ENCODE results near the gene CCL22.
"Not testable (repeated sequence)": the region's sequence is repeated elsewhere in the genome, so short reads cannot be mapped to it uniquely, and the experiment has no call there.

The CCL22 gene

DNA sequence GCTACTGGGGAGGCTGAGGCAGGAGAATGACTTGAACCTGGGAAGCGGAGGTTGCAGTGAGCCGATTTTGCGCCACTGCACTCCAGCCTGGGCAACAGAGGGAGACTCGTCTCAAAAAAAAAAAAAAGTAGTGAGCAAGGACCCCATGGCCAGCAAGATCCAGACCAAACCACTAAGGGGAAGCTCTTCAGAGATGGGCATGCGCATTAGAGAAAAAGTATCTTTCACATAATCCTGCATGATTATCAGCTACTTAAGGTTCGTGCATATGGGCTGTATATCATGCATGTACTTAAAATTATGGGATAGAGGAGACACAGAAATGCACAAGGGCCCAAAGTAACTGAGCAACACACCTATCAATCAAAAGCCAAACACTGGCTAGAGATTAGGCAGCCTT is 10.7 kb upstream of the CCL22 start:
- no peak for DNase-seq (ENCODE audit: low spot score)

DNA sequence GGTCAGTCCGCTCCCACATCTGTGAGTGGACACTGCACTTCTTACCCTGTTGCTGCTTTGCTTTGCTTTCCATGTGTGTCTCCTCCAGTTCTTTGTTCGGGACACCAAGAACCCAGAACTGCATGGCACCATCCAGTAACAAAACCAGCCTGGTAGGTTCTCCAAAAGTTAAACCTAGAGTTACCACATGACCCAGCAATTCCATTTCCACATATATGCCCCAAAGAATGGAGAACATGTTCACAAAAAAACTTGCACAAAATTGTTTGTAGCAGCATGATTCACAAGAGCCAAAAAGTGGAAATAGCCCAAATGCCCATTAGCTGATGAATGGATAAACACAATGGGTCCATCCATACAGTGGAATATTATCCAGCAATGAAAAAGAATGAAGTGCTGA is 10.3 kb upstream of the CCL22 start:
- DNase-seq (ENCODE audit: low spot score) = no peak

DNA sequence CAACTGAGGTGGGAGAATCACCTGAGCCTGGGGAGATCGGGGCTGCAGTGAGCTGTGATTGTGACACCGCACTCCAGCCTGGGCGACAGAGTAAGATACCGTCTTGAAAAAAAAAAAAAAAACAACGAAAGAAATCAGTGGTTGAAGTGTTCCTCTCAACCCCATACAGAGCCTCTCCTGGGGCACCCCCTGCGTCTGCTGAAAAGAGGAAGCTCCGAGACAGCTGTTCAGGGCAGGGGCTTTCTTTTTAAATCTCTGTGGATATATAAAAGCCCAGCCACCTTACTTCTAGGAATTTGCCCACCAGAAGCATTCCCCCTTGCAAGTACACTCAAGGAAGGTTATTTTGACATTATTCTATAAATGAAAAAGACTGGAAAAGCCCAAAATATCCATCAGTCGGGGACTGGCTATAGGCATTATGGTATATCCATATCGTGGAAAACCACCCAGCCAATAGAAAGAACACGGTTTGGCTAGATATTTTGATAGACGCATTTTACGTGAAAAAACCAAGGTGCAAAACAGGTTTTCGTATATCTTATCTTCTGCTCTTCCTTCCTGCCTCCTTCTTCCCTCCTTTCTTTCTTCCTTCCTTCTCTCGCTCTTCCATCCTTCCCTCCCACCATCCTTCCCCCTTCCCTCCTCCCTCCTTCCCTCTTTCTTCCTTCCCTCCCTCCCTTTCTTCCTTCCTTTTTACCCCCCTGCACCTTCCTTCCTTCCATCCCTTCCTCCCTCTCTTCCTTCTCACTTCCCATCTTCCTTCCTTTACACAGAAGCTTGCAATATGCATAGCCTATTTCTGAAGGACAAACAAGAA is 9.2 kb upstream of the CCL22 start:
- DNase-seq (ENCODE audit: low spot score) = no peak

GRCh38 chr16:57352636-57353047 is 5.9 kb upstream of the CCL22 start:
- DNase-seq (ENCODE audit: low spot score) = no peak

DNA sequence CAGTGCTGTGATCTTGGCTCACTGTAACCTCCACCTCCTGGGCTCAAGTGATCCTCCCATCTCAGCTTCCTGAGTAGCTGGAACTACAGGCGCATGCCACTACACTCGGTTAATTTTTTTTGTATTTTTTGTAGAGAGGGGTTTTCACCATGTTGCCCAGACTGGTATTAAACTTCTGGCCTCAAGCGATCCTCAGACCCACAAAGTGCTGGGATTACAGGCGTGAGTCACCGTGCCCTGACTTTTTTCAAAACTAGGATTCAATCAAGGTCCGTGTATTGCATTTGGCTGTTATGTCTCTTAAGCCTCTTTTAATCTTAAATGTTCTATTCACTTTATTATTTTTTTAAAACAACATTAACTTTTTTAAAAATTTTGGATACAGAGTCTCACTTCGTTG is 4.3 kb upstream of the CCL22 start:
- DNase-seq (ENCODE audit: low spot score) = no peak

DNA sequence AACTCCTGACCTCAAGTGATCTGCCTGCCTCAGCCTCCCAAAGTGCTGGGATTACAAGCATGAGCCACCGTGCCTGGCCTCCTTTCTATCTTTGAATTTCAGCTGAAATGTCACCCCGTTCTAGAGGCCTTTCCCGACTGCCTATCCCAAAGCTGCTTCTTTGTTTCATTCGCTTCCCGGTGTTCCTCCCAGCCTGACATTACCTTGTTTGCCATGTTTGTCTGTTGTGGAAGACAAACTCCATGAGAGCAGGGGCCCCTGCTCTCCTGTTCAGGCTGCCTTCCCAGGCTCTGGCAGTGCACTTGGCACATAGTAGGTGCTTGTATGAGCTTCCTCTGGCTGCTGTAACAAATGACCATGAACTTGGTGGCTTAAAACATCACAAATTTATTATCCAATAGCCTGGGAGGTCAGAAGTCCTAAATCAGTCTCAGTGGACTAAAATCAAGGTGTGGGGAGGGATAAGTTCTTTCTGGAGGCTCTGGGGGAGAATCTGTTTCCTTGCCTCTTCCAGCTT is 2.6 kb upstream of the CCL22 start:
- DNase-seq (ENCODE audit: low spot score) = no peak

DNA sequence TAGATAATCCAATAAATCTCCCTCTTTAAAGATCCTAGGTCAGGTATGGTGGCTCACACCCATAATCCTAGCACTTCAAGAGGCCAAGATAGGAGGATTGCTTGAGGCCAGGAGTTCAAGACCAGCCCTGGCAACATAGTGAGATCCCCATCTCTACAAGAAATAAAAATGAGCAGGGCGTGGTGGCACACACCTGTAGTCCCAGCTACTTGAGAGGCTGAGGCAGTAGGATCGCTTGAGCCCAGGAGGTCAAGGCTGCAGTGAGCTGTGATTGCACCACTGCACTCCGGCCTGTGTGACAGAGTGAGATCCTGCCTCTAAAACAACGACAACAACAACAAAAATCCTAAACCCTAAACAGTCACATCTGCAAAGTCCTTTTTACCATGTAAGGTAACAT is 2.0 kb upstream of the CCL22 start:
- no peak for DNase-seq (ENCODE audit: low spot score)

GRCh38 chr16:57357330-57358085 is 1.1 kb upstream of the CCL22 start:
- DNase-seq (ENCODE audit: low spot score) = no peak

- no peak for DNase-seq (ENCODE audit: low spot score)
Measured at GRCh38 chr16:57358086-57358420, 530 bp upstream of the CCL22 start.

GRCh38 chr16:57360321-57360935 is 1.8 kb downstream of the CCL22 start:
- no peak for DNase-seq (ENCODE audit: low spot score)

DNA sequence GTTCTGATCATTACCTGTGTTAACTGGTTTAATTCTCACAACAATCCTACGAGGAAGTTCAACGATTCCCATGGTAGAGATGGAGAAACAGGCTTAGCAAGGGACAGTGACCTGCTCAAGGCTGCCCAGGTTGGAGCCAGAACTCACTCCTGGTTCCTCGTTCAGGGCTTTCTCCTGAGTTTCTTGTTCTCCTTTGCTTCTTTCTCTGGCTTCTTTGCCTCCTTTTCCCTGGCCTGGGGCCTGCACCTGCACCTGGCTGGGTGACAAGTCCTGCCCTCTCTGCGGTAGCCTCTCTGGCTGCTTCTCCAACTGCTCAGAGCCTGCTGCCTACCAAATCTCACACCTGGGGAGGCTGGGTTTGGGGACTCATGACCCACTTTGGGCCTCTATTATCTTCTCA is 2.8 kb downstream of the CCL22 start:
- DNase-seq (ENCODE audit: low spot score) = no peak

- no peak for DNase-seq (ENCODE audit: low spot score)
Measured at GRCh38 chr16:57364143-57364542, 5.6 kb downstream of the CCL22 start.

- DNase-seq (ENCODE audit: low spot score) = no peak
Measured at GRCh38 chr16:57366544-57367040, 8.0 kb downstream of the CCL22 start.

DNA sequence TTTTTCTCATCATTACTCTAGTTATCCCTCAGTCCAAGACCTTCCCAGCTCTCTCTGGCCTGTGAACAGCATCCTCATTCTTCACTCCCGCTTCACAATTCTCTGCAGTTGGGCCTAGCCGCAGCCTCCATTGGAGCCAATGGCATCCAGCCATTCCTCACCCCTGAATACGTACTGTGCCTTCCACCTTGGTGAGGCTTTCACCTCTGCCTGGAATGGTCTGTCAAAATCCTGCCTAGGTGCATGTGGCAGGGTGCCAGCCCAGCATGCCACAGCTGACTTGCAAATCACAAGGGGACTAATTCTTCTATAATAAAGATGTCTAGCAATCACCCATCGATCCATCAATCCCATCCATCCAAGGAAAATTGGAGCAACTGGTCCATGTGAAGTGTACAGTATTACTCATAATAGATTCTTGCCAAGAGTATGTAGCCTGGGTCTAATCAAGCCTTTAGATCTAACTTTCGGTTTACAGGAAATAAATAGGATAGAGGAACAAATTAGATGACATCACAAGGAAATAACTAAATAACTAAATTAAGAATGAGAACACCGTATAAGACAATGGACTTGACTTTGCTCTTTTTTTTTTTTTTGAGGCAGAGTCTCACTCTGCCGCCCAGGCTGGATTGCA is 8.7 kb downstream of the CCL22 start:
- no peak for DNase-seq (ENCODE audit: low spot score)

DNA sequence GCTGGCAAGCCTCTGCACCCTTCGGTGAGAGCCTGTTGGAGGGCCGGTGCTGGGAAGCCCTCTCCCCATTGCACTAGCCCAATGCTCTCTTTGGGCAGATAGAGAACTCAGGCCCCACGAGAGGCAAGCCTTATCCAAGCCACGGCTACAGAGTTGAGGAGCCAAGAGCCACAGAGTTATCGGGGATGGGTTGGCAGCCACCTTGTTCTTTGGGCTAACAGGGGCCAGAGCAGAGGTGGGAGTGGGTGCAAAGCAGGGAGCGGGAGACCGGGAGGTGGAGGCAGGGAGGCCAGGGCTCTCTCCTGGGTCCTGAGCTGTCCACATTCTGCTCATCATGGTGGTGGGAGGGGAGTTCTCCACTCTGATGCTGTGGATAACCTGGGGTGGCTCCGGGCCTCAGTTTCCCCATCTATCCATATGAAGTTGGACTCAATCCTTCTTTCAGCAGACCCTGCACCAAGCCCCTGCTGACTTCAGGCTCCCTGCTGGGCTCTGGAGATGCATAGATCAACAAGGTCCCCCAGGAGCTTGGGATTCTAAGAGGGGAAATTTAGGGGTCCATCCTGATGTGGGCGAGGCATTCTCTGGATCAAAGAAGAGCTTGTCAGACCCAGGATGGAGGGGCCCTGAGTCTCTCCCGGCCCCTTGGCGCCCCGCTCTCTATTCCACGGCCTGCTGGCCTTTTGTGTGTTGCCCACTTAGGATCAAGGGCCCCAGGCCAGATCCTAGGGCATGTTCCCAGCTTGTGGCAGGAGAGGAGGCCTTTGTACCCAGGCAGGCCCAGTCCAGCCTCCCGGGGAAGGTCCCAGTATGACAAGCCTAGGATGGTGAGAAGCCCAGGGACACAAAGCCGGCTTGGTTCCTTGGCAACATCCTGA is 13.2 kb downstream of the CCL22 start:
- DNase-seq (ENCODE audit: low spot score) = no peak

GRCh38 chr16:57372372-57373116 is 14.0 kb downstream of the CCL22 start, which contains the start of gene CX3CL1:
CX3CL1 (plus strand) TSS chr16:57372490; CDS start chr16:57372569, 79 bp downstream.
- DNase-seq (ENCODE audit: low spot score) = no peak

DNA sequence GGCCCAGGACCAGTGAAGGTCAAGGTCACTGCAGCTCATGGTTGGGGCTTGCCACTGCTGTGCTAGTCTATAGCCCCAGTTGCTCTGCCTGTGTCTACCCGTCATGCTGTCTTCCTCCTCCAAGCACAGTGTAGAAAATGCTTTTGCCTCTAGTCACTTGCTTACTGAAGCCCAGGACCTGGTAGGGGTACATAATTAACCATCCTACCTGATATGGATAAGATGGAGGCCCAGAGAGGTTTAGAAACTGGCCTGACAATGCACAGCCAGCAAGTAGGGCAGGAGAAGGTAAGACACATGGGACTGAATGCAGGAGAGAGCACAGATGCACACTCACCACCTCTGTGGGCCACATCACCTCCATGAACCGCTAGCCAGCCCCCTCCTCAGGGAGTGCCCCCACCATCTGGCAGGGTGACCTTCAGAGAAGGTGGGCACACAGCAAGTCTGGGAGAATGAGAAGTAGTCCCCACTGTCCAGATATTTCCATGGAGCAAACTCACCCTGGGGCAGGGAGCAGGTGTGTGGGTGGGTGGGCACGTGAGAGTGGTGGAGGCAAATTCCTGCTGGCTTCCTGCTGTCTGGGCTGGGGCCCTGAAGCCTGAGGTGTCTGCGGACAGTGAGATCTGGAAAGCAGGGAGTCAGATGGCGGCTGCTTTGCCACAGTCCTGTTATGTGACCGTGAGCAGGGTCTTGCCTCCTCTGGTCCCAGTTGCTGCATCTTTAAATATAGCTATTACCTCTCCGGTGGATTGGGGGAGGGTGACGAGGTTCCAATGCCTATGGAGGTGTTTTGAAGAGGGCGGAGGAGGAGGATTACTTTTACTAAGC is 14.7 kb downstream of the CCL22 start:
- DNase-seq (ENCODE audit: low spot score) = no peak

DNA sequence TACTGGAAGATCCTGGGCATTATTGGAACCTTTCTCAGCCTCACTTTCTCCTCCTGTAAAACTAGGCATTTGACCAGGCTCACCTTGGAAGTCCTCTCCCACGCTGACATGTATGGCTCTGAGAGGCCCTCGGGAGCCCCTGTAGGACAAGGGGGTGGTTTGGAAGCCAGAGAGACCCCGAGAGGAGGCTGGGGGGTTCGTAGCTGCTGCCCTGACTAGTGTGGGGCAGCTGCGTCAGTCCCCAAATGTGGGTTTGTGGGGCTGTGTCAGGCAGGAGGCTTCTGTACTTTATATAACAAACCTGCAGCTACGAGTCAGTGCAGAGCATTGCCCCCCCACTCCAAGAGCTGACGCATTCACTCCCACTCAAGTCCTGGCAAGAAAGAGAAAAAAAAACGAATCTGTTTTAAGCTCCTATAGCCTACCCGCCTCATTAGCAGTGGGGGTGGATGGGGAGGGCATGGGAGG is 15.5 kb downstream of the CCL22 start:
- no peak for DNase-seq (ENCODE audit: low spot score)

DNA sequence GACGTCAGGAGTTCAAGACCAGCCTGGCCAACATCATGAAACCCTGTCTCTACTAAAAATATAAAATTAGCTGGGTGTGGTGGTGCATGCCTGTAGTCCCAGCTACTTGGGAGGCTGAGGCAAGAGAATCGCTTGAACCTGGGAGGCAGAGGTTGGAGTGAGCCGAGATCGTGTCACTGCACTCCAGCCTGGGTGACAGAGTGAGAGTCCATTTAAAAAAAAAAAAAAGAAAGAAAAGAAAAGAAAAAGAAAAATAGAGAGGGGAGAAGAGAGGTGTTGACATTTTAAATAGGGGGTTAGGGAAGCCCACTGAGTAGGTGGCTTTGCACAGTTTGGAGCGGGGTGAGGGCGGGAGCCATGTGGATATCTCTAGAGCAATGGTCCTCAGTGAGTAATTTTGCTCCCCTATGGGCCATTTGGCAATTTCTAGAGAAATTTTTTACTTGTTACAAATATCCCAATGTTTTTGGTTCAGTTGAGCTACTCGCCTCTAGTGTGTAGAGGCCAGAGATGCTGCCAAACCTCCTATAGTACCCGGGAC is 16.4 kb downstream of the CCL22 start:
- DNase-seq (ENCODE audit: low spot score) = not testable (repeated sequence)

Measured in CD4-positive, alpha-beta T cell treated with Interleukin-6 at 100 ng/mL for 8 hours (primary cell).